ENCODE measurements around the gene ZNF236.

The ZNF236 gene

DNA sequence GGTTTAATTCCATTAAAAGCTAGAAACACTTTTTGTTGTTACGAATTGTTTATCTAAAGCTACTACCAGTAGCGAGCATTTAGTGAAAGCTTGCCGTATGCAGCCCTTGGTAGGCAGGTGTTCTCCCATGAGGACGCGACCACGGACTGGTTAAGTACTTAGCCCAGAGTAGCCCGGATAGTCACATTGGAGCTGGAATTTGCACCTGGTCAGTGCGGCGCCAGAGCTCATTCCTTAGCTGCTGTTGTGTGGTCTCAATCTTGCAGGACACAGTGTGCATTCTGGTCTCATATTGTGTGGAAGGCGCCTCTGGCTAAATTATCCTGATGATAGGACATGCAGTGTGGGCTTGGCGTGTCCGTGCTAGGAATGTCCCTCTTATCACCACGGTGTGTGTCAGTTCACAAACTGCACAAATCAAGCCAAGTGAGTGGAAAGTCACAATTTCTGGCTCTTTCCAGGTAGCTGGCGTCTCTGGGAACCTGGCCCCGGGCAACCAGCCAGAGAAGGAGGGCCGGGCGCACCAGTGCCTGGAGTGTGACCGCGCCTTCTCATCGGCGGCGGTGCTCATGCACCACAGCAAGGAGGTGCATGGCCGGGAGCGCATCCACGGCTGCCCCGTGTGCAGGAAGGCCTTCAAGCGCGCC is 133.3 kb downstream of the ZNF236 start:
- Histone ChIP-seq H3K36me3 (ENCODE audit: control insufficient read depth in 1 of 2, insufficient read depth in 2 of 2, low read length in 2 of 2) (peaks cover 24 to 40% of the 10 kb centered on the region in 2 experiments), H2AK5ac (ENCODE audit: low read length) (no peak overlapping the region), H3K23ac (ENCODE audit: low read length) (no peak overlapping the region), H3K79me2 (ENCODE audit: control insufficient read depth, insufficient read depth, low read length, poor library complexity) (no peaks in the 10 kb centered on the region), H2BK12ac (ENCODE audit: low read length) (no peak overlapping the region), H3K4me3 (ENCODE audit: low read depth, low read length) (no peak overlapping the region), H2BK5ac (ENCODE audit: low read depth, low read length, poor library complexity) (no peak overlapping the region), H3K4me1 (ENCODE audit: control insufficient read depth in 1 of 2, insufficient read depth in 2 of 2, low read length in 2 of 2) (peaks cover 6 to 7% of the 10 kb centered on the region in 2 experiments), H3K14ac (ENCODE audit: low read length) (no peak overlapping the region), H3K9me3 (ENCODE audit: insufficient read depth, low read depth, low read length) (no peaks in the 10 kb centered on the region), H4K12ac (ENCODE audit: low read depth, low read length) (no peak overlapping the region), H3K4ac (ENCODE audit: low read depth, low read length) (no peak overlapping the region), H2AFZ (ENCODE audit: insufficient read depth, low read length, poor library complexity) (no peak overlapping the region), H3K4me2 (ENCODE audit: low read length) (no peak overlapping the region), H3K18ac (ENCODE audit: low read length) (no peak overlapping the region), H3K27me3 (ENCODE audit: insufficient read depth, low read length) (no peaks in the 10 kb centered on the region), H4K8ac (ENCODE audit: low read depth, low read length) (no peak overlapping the region), H3K79me1 (ENCODE audit: low read length) (no peaks in the 10 kb centered on the region), H4K91ac (ENCODE audit: low read depth, low read length) (no peak overlapping the region), H3K9ac (ENCODE audit: low read length) (no peak overlapping the region), H3K27ac (ENCODE audit: low read depth, low read length) (no peak overlapping the region), H2BK120ac (ENCODE audit: insufficient read depth, low read length, poor library complexity) (no peak overlapping the region)
- no CpG with 5 or more reads among the region's 28 CpGs for WGBS (ENCODE audit: extremely low coverage, insufficient coverage, insufficient read length)
- DNase-seq: peak; percentile 86 to 97

DNA sequence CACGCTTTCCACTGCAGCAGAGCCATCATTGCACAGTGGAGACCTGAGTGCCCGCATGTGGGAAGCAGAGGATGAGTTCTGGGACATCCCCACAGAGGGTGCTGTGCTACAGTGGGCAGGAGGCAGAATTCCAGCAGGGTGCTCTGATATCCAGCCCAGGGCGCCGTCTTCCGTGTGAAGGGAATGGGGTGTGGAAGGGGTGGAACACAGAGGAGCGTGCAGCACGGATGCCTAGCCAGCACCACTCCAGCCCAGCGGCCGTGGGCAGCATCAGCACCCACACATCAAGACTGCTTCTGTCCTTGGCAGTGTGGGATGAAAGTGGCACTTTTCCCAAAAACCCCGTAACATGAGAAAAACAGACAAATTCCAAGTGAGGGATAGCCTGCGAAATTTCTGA is 134.3 kb downstream of the ZNF236 start:
- Histone ChIP-seq H3K14ac (ENCODE audit: low read length) (no peak overlapping the region), H3K79me1 (ENCODE audit: low read length) (no peaks in the 10 kb centered on the region), H3K9me3 (ENCODE audit: insufficient read depth, low read depth, low read length) (no peaks in the 10 kb centered on the region), H2BK12ac (ENCODE audit: low read length) (no peak overlapping the region), H3K9ac (ENCODE audit: low read length) (no peak overlapping the region), H3K4me1 (ENCODE audit: control insufficient read depth in 1 of 2, insufficient read depth in 2 of 2, low read length in 2 of 2) (peaks cover 6 to 7% of the 10 kb centered on the region in 2 experiments), H2BK120ac (ENCODE audit: insufficient read depth, low read length, poor library complexity) (no peak overlapping the region), H3K4me3 (ENCODE audit: low read depth, low read length) (no peak overlapping the region), H3K27ac (ENCODE audit: low read depth, low read length) (no peak overlapping the region), H2AFZ (ENCODE audit: insufficient read depth, low read length, poor library complexity) (no peak overlapping the region), H4K91ac (ENCODE audit: low read depth, low read length) (no peak overlapping the region), H2BK5ac (ENCODE audit: low read depth, low read length, poor library complexity) (no peak overlapping the region), H3K4ac (ENCODE audit: low read depth, low read length) (no peak overlapping the region), H3K79me2 (ENCODE audit: control insufficient read depth, insufficient read depth, low read length, poor library complexity) (no peaks in the 10 kb centered on the region), H2AK5ac (ENCODE audit: low read length) (no peak overlapping the region), H3K36me3 (ENCODE audit: control insufficient read depth in 1 of 2, insufficient read depth in 2 of 2, low read length in 2 of 2) (peaks cover 25 to 40% of the 10 kb centered on the region in 2 experiments), H3K23ac (ENCODE audit: low read length) (no peak overlapping the region), H3K18ac (ENCODE audit: low read length) (no peak overlapping the region), H4K12ac (ENCODE audit: low read depth, low read length) (no peak overlapping the region), H3K27me3 (ENCODE audit: insufficient read depth, low read length) (no peaks in the 10 kb centered on the region), H3K4me2 (ENCODE audit: low read length) (no peak overlapping the region), H4K8ac (ENCODE audit: low read depth, low read length) (no peak overlapping the region)
- no CpG with 5 or more reads among the region's 11 CpGs for WGBS (ENCODE audit: extremely low coverage, insufficient coverage, insufficient read length)
- peak in 1 of 2 donors; percentile 24 for DNase-seq

DNA sequence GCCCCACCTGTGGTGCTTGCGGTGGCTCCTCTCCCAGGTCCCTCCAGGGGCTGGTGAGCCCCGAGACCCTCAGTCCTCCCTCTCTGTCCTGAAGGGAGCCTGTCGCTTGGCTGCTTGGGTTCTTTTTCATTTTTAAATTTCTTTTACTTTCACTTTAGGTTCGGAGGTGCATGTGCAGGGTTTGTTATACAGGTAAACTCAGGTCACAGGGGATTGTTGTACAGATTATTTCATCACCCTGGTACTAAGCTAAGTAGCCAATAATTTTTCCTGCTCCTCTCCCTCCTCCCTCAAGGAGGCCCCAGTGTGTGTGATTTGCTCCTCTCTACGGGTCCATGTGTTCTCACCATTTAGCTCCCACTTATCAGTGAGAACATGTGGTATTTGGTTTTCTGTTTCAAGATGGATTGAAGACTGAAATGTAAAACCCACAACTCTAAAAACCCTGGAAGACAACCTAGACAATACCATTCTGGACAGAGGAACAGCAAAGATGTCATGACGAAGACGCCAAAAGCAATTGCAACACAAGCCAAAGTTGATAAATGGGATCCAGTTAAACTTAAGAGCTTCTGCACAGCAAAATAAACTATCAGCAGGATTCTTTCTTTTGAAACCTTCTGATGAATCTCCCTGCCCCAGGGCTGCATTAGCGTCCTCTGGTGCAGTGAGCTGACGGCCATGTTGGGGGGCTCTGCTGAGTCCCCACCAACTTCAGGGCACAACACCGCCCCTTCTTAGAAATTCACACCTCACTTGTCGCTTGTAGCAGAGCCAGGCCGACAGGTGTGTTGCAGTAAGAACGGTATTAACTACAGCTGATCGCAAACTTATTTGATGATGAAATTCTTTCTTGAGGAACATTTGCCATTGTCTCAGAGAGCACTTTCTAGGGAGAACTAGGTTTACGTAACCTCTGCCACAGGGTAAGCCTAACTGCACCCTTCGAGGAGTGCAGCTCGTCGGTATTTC is 135.3 kb downstream of the ZNF236 start:
- Histone ChIP-seq H3K9ac (ENCODE audit: low read length) (no peak overlapping the region), H4K91ac (ENCODE audit: low read depth, low read length) (no peak overlapping the region)
- WGBS (ENCODE audit: extremely low coverage, insufficient coverage, insufficient read length): no CpG with 5 or more reads among the region's 18 CpGs

DNA sequence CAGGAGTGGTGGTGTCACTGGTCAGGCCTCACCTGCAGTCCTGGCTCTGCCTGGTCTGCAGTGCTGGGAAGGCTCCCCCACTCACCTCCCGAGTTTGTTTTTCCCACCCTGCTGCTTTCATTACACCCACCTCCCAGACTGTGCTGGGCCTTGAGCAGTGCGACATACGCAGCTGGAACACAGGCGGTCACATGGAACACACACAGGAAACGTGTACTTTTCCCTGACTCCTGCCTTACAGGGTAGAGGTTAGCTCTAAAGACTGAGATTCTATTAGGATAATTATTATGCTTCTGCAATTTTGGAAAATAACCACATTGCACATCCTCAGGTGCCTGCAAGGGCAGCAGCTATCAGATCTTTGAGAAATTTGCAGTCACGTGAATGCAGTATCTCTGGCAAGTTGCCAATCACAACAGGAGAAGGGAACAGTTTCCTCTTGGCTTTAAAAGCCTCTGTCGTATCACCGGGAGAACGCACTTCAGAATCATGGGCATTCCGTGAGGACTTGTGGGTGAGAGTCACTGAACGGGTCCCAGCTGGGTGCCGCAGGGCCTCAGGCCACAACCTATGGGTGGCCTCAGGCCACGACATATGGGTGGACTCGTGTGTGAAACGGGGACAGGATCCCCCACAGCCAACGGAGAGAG is 136.5 kb downstream of the ZNF236 start:
- no peak overlapping the region for H2AFZ ChIP-seq (ENCODE audit: insufficient read depth, low read length, poor library complexity)

More for the DNA sequence above, 135.3 kb downstream of the ZNF236 start:
- H3K9me3 ChIP-seq (ENCODE audit: insufficient read depth, low read depth, low read length): no peaks in the 10 kb centered on the region
- no peak overlapping the region for H2BK5ac ChIP-seq (ENCODE audit: low read depth, low read length, poor library complexity)
- H2AFZ ChIP-seq (ENCODE audit: insufficient read depth, low read length, poor library complexity): no peak overlapping the region
- H2BK120ac ChIP-seq (ENCODE audit: insufficient read depth, low read length, poor library complexity): no peak overlapping the region
- H3K27me3 ChIP-seq (ENCODE audit: insufficient read depth, low read length): no peaks in the 10 kb centered on the region
- H3K79me1 ChIP-seq (ENCODE audit: low read length): no peaks in the 10 kb centered on the region
- H4K12ac ChIP-seq (ENCODE audit: low read depth, low read length): no peak overlapping the region
- no peak overlapping the region for H3K18ac ChIP-seq (ENCODE audit: low read length)
- H3K14ac ChIP-seq (ENCODE audit: low read length): no peak overlapping the region
- no peak overlapping the region for H3K27ac ChIP-seq (ENCODE audit: low read depth, low read length)
- peaks cover 25 to 36% of the 10 kb centered on the region in 2 experiments for H3K36me3 ChIP-seq (ENCODE audit: control insufficient read depth in 1 of 2, insufficient read depth in 2 of 2, low read length in 2 of 2)
- no peaks in the 10 kb centered on the region for H3K79me2 ChIP-seq (ENCODE audit: control insufficient read depth, insufficient read depth, low read length, poor library complexity)
- no peak for DNase-seq
- peaks cover 1 to 2% of the 10 kb centered on the region in 2 experiments for H3K4me1 ChIP-seq (ENCODE audit: control insufficient read depth in 1 of 2, insufficient read depth in 2 of 2, low read length in 2 of 2)
- H3K4me2 ChIP-seq (ENCODE audit: low read length): no peak overlapping the region
- H2BK12ac ChIP-seq (ENCODE audit: low read length): no peak overlapping the region
- no peak overlapping the region for H3K4ac ChIP-seq (ENCODE audit: low read depth, low read length)
- no peak overlapping the region for H4K8ac ChIP-seq (ENCODE audit: low read depth, low read length)
- no peak overlapping the region for H2AK5ac ChIP-seq (ENCODE audit: low read length)
- no peak overlapping the region for H3K4me3 ChIP-seq (ENCODE audit: low read depth, low read length)
- no peak overlapping the region for H3K23ac ChIP-seq (ENCODE audit: low read length)

More for the DNA sequence above, 136.5 kb downstream of the ZNF236 start:
- H3K27ac ChIP-seq (ENCODE audit: low read depth, low read length): no peak overlapping the region
- no peaks in the 10 kb centered on the region for H3K79me1 ChIP-seq (ENCODE audit: low read length)
- H4K91ac ChIP-seq (ENCODE audit: low read depth, low read length): no peak overlapping the region
- no peak overlapping the region for H3K4me2 ChIP-seq (ENCODE audit: low read length)
- H3K14ac ChIP-seq (ENCODE audit: low read length): no peak overlapping the region
- no CpG with 5 or more reads among the region's 16 CpGs for WGBS (ENCODE audit: extremely low coverage, insufficient coverage, insufficient read length)
- H3K23ac ChIP-seq (ENCODE audit: low read length): no peak overlapping the region
- no peaks in the 10 kb centered on the region for H3K79me2 ChIP-seq (ENCODE audit: control insufficient read depth, insufficient read depth, low read length, poor library complexity)
- peak; percentile 19 to 91 for DNase-seq
- H2BK5ac ChIP-seq (ENCODE audit: low read depth, low read length, poor library complexity): no peak overlapping the region
- H3K36me3 ChIP-seq (ENCODE audit: control insufficient read depth in 1 of 2, insufficient read depth in 2 of 2, low read length in 2 of 2): peaks cover 23 to 32% of the 10 kb centered on the region in 2 experiments
- no peak overlapping the region for H2BK12ac ChIP-seq (ENCODE audit: low read length)
- H2AK5ac ChIP-seq (ENCODE audit: low read length): no peak overlapping the region
- no peak overlapping the region for H4K12ac ChIP-seq (ENCODE audit: low read depth, low read length)
- no peak overlapping the region for H3K4ac ChIP-seq (ENCODE audit: low read depth, low read length)
- H3K4me3 ChIP-seq (ENCODE audit: low read depth, low read length): no peak overlapping the region
- no peak overlapping the region for H2BK120ac ChIP-seq (ENCODE audit: insufficient read depth, low read length, poor library complexity)
- H3K4me1 ChIP-seq (ENCODE audit: control insufficient read depth in 1 of 2, insufficient read depth in 2 of 2, low read length in 2 of 2): no peaks in the 10 kb centered on the region
- no peaks in the 10 kb centered on the region for H3K27me3 ChIP-seq (ENCODE audit: insufficient read depth, low read length)
- H3K18ac ChIP-seq (ENCODE audit: low read length): no peak overlapping the region
- H4K8ac ChIP-seq (ENCODE audit: low read depth, low read length): no peak overlapping the region
- no peak overlapping the region for H3K9ac ChIP-seq (ENCODE audit: low read length)
- H3K9me3 ChIP-seq (ENCODE audit: insufficient read depth, low read depth, low read length): no peaks in the 10 kb centered on the region
